Measurements from ENCODE around the gene COL5A1. TPM values are rescaled to one million over a fixed set of nuclear protein-coding genes. Genes with fewer than 3 reads are reported as not detected.
A peak's percentile ranks its signal among the peaks of the same experiment; 100 is the strongest.

The COL5A1 gene
- total RNA-seq, 1 donor from 2014 or later = 4.5 TPM

DNA sequence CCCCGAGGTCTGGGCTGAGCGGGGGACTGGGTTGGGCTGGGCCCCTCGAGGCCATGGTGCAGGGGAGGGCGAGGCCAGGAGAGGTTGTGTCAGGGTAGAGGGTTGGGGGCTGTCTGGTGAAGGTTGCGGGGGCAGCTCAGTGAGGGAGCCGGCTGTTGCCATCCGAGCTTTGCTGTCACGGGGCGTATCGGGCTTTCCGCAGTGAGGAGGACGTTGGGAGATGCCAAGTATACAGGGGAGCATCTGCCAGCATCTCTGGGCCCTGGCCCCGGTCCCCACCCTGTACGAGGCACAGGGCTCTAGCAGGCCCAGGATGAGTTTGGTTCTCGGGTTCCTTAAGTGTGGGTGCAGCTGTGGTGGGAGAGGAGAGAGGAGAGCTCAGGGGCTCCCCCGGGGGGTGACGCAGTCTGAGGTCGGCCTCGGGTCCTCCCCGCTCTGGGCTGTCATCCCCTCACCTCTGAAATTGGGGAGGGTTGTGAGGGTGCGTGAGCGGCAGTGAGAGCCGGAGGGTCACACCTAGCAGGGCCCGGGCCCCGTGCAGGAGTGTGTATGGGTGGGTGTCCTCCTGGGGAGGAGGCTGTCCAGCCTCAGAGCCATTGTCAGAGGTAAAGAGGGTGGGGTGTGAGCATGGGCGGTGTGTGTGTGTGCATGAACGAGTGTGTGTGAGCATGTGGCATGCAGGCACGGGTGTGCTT, 87.3 kb downstream of the COL5A1 start:
- no peak for DNase-seq

DNA sequence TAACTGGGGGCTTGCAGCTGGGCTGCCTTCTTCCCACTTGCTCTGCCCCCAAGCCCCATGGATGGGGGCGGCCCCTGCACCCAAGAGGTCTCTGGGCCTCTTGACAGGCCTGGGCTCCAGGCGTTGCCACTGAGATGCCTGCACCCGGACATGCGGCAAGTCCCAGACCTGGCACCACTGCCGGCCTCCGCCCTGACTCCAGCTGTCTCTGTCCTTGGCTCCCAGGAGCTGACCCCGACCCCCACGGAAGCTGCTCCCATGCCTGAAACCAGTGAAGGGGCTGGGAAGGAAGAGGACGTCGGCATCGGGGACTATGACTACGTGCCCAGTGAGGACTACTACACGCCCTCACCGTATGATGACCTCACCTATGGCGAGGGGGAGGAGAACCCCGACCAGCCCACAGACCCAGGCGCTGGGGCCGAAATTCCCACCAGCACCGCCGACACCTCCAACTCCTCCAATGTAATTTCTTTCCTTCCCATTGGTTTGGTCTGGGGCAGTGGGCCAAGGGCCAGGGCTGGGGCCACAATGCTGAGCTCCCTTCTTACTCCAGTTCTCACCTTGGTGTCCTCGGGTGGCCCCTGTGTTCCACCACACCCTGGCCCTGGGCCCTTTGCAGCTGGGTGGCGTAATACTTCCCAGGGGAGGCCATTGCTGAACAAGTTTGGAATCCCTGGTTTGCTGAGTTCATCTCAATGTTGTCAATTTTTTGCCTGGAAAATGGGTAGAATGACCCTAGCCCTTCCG, 88.6 kb downstream of the COL5A1 start:
- DNase-seq = no peak

DNA sequence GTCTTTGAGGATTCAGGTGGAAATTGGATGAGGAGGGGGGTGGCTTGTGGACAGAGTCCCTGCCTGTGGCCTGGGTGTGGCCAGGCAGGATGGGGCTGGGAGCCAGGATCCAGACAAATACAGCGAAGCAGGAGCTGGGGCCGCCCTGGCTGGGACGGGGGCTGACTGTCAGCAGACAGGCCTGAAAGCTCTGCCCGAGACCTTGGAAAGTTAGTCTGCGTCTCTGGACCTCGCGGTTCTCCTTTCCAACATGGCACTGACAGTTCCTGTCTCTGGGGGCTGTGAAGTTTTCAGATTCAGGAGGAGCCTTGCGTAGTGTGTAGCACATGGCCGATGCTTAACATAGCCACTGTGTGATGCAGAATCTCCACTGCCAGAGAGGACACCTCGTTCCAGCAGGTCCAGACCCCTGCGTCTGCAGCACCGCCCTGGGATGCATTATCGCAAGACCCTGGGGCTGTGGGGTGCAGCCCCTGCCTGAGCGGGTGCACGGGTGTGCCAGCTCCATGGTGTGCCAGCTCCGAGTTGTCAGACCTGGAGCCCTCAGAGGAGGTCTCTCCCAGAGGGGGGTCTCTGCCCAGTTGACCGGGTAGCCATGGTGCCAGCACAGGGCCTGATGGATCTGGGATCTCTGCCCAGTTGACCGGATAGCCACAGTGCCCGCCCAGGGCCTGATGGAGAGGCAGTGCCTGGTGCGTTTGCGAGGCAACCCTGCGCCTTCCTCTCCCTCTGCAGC, 89.3 kb downstream of the COL5A1 start:
- DNase-seq = no peak

DNA sequence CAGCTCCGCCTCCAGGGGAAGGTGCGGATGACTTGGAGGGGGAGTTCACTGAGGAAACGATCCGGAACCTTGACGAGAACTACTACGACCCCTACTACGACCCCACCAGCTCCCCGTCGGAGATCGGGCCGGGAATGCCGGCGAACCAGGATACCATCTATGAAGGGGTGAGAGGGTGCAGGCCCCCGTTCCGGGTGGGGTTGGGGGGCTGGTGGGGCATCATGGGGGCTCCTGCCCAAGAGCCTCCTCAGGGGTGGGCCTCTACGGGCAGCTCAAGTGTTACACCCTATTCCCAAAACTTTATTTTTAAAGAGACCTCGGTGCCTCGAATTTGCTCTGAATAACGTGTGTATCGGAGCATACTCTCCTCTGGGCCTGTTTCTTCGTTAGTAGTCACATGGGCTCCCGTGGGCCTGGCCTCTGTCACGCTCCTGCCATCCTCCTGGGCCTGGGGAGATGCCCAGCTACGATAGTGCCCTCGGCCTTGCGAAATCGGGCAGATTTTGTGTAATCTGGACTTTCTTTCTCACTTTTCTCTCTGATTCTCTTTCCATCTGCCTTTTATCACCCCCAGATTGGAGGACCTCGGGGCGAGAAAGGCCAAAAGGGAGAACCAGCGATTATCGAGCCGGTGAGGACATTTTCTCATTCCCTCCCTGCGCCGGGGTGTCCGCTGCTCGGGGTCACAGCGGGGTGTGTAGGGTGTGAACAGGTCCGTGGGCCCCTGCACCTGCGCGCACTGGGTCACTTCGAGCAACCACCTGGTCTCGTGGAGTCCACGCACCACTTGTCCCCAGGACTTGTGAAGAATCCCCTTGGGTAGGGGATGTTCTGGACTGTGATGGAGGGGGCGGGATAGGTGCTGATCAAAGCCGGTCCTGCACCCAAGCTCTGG, 90.1 kb downstream of the COL5A1 start:
- no peak for DNase-seq

DNA sequence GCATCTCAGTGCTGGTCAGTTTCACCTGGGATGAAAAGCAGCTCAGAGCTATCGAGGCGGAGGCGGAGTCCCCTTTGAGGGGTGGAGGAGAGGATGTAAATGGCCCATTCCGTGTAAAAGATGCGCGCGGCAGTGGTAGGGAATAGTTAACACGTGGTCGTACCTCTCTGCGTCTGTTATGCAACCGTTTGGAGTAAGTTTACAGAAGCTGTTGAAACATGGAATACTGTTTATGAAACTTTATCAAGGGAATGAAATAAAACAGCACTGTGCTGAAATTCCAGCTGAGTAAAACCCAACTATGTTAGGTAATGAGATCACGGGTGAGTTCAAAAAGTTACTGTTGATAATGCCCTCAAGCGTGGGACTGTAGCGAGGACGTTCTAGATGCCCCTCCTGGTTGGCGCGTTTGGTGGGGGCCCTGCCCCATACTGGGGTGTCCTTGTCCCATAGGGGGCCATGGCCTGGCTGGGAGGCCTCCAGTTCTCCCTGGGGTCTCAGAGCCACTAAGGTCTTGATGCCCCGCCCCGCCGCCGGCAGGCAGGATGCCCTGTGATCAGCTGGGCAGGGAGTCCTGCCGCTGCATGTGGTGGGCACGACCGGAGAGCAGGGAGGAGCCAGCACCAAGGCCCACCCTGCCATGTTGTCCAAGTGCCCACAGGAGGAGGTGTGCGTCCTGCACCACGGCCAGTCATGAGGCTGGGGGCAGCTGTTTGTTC, 90.9 kb downstream of the COL5A1 start:
- no peak for DNase-seq

DNA sequence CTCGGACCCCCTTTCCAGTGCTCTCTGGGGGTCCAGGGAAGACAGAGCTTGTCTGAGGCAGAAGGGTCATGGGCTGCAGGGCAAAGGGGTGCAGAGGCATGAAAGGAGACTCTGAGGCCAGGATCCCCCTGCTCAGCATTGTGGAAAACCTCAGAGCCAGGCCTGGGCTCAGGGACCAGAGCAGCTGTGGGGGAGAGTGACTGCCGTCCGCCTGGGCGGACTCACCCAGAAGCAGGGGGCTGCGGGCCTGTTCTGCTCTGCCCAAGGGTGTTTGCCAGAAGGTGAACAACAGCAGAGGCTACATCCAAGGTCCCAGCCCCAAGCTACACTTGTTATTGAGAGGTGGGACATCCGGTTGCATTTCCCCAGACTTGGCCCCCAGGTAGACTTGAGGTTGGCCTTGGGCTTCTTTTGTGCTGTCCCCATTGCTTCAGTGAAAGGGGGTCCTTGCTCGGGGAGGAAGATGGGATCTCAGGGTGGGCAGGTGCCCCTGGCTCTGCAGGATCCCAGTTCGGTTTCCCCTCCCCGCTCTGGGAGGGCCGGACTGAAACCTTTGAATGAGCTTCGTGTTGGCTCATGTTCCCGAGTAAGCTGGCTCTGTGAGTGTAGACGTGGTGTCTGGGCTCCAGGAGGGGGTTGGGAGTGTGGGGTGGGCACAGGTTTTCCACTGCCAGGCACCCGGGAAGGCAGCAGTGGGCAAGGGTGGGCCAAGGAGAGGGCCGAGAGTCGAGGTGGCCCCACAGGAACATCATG, 92.1 kb downstream of the COL5A1 start:
- no peak for DNase-seq

DNA sequence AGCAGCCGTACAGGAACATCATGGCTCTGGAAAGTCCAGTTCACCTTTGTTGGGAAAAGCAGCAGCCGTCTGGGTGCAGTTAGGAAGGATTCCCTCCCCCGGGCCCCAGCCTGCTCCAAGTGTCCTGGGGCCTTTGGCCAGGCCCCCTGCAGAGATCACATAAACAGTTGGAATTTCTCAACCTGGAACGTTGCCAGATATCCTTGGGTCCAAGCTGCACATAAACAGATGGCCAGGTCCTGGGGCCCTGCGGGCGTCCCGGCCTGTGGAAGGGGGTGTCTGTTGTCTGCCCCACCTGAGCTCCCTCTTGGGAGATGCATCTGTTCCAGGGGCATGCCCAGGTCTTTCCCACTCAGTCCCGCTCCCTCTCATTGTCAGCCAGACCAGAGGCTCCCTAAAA, 92.7 kb downstream of the COL5A1 start:
- no peak for DNase-seq

DNA sequence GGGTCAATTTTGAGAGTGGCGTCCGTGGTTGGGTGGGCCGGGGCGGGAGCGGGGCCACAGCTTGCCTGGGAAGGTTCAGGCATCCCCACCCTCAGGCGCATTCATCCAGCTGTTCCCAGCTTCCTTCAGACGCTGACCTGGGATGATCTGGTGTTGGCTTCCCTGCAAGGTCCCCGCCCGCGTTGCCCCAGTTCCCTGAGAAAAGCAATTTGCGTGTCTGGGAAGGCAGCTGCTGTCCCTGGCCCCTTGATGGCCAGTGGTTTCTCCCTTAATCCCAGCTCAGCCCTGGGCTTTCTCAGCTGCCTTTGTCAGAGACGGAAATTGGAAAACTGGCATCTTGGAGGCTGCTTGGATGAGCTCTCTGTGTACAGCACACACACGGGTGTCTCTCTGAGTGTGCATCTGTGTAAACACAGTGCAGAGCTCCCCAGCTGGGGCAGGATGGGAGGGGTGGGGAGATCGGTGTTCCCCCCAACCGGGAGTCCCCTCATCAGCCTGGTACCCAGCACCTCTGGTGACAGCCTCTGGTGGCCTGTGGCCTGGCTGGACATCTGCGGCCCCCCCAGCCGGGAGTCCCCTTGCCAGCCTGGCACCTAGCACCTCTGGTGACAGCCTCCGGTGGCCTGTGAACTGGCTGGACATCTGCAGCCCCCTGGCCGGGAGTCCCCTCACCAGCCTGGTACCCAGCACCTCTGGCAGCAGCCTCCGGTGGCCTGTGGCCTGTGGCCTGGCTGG, 94.0 kb downstream of the COL5A1 start:
- DNase-seq = no peak

DNA sequence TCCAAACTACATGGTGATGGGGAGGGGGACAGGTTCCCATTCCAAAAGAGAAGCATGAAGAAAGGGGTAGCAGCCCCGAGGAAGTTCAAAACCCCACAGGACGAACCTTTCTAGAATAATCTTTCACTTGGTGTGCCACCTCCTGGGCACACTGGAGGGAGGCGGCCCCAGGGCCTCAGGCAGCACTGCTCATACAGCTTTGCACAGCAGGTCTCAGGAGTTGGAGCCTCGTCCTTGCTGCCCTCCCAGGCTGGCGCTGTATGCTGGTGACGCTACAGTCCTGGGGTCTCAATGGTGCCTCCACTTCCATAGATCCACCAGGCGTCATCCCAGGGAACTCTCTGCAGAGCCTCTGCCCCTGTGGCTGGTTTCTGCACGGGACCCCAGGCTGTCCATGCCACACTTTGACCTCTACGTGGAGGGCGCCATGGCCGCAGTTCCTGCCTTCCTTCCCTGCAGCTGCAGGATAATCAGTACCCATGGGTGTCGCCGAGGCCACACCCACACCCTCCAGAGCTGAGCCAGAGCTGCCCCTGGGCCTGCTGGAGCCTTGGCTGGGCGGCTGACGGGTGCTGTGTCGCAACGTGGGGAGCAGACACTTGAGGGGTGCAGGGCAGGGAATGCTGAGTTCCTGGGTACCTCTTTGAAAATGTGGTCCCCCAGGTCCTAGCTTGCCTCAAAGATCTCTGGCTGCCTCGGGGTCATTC, 95.3 kb downstream of the COL5A1 start:
- DNase-seq = no peak

DNA sequence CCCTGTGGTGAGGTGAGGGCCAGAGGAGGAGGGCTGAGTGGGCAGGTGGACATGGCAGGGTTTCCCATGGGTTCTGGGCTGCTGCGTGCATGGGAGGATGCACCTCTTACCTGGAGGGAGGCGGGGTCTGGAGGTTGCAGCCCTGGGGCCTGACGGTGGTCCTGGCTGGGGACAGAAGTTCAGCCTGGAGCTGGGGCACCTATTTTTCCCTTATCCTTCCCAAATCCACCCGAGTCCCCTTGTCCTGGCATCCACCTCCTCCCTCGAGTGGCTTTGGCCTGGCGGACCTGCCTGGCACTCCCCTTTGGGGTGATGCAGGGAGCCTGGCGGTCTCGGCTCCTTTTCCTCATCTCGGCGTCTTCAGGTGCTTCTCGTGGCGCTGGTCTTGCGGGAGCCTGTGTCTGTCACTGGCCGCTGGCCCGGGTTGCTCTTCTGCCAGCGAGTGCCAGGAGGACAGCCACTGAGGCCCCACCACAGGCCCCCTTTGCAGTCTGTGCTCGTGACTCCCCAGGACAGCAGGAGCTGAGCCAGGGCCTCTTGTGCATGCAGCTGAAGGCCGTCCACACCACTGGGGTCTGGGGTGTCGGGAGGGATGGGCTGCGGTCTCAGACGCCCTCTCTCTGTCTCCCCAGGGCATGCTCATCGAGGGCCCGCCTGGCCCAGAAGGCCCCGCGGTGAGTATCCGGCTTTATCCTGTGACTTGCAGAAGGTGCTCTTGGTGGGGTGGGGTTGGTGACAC, 96.4 kb downstream of the COL5A1 start:
- DNase-seq = no peak

DNA sequence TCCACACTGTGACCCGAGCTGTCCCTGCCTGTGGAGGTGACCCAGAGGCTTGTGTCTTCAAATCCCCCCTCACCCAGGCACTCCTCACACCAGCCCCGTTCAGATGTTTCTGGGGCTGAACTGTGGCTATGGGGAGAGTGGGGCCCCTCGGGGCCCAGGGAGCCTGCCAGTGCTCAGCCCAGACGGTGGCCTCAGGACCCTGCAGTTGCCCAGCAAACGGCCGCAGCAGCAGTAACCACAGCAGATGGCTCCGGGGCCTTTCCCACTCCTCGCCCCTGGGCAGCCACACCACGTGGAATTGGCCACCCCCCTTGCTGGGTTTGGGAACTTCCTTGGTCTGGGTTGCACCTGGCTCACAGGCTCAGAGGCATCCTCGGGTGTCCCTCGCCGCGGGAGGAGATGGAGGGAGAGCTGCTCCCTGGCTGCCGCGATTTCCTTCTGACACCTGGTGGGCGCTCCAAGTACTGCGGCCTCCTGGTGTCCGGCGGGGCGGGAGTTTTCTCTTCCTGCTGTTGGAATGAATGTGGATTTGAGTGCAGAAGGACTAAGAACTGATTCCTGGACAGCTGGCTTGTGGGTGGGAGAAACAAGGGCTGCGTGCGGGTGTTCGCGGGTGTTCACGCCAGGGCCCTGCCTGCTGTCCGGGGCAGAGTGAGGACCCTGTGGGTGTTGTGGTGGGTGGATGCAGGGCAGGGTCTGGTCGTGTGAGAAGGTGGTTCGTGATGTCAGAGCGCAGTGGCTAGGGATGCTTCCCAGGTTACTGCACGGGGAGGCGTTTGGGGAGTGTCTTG, 97.5 kb downstream of the COL5A1 start:
- DNase-seq = peak; percentile 68

DNA sequence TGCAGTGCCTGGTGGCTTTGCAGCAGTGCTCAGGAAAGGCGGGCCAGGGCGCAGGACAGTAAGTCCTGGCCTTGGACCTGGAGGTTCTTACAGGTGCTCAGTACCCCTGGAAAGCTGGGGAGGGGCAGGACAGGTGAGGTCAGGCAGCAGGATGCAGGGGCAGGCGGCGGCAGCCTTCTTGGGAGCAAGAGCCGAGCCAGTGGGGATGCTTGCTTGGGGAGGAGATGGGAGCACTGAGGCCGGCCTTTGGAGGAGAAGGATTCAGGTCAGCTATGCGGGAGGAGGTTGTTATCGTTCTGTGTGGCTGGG, 98.0 kb downstream of the COL5A1 start:
- no peak for DNase-seq

DNA sequence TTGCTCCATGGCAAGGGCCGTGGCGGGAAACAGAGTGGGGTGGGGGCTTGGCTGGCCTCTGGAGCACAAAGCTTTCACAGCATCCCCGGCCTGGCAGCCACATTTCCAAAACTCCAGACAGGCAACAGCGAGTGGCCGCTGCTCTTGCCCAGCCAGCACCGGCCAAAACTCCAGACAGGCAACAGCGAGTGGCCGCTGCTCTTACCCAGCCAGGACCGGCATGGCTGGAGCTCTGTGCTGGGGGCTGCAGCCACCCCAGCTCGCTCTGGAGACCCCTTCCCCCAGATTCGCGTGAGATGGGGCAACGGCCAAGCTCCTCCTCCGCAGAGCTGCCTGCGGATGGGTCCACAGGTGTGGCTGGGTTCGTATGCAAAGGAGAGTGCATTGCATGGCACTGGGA, 98.5 kb downstream of the COL5A1 start:
- DNase-seq = no peak

DNA sequence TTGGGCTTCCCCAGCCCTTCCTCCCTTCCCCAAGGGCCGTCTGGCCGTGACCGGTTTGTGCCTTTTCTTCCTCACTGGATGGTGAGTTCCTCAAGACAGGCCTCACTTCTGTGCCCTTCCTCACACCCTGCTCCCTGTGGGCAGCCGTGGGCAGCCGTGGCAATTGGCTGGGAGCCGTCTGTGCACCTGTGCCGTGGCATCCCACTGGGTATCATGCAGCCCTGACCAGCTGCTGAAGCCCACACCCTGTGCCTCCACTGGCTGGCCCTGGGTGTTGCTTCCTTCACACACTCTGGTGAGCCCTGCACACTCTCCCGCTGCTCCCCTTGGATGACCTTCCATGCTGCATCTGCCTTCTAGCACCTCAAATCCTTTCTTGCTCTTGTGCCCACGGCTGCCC, 100.2 kb downstream of the COL5A1 start:
- no peak for DNase-seq

DNA sequence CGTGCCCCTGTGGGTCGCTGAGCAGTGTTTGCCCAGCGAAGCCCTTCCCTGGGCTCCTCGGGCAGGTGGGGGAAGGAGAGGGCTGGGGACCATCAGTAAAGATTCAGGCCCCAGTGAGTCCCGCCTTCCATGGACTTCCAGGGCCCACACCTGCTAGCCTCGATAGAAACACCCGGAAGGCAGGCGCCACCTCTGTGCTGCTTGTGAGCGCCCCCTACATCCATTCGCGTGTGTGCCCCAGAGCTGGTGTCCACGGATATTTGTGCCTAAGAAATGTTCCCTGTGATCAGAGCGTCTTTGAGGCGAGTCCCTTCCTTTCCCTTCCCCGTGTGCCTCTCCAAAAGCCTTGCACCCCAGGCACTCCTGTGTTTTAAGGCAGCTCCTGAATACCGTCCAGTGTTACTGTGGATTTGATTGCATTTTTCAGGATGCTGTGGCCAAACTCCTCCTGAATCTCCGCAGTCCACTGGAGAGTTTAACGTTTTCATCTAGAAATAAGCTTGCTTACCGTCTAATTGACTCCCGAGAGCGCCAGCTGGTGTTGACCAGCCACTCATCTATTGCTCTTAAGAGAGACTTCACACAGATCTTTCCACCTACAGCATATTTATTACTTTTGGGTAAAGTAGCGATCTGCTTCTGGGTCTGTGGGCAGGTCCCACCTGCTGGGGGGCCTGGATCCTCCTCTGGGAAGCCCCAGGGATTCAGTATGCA, 101.4 kb downstream of the COL5A1 start:
- no peak for DNase-seq

DNA sequence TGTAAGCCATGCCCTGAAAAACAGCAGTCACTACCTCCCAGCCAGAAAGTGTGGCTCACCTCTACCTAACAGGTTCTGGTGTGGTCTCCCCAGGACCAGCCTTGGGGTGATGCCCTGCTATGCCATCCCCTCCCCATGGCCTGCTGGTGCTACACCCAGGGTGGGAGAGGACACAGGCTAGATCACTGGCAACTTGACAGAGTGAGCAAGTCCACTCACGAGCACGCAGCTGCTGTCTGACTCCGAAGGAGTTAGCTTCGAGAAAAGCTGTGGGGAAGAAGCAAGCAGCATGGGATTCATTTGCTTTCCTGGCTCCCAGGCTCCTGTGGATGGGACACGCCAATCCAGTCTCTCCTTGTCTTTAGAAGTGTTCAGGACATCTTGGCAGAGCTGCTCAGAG, 102.2 kb downstream of the COL5A1 start:
- no peak for DNase-seq
